Esophagus muscularis mucosa (tissue), 3 donors: ENCODE data around the gene SETD4.

Source experiments
- CTCF ChIP-seq, 3 experiments: fragments of 200-600 bp in 2 of 3; fragments of 450-650 bp in 1 of 3; sonication (generic) in 2 of 3; IDR thresholded peaks; one replicate each; pipeline ENCODE4 v1.5.1; 2017 to 2019; ENCODE audit warnings: antibody characterized with exemption in 3 of 3, mild to moderate bottlenecking in 2 of 3, moderate library complexity in 1 of 3
- EP300 ChIP-seq: sonication (generic); formaldehyde crosslinking; IDR thresholded peaks from one replicate; pipeline ENCODE4 v1.6.1; 2017; ENCODE audit warnings: antibody characterized with exemption

DNA sequence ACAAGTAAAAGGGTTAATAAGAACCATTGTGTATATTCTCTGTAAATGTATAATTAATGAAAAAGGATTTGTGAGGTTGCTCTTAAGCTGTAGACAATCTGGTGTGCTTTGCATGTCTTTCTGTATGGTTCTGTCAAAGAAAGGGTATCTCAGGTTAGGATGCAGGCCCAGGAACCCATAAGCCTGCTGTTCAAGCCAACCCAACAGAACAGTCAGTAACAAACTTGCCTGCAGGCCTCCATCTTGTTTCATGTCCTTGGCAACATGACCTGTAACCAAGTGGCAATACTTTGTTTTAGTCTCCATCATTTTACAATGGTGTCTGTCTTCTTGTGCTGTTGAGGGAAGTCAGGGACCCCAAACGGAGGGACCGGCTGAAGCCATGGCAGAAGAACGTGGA lies 38.7 kb upstream of the SETD4 start:
- TF ChIP-seq EP300 (no peak), CTCF (IDR thresholded peaks at IDR 0.05) (no peak)
